Immature natural killer cell (primary cell): Measurements from ENCODE around the gene MOK. TPM values are rescaled to one million over a fixed set of nuclear protein-coding genes. Genes with fewer than 3 reads are reported as not detected.

Experiments
- DNase-seq, 3 donors: peaks; one replicate each; pipeline ENCODE4 v3.0.0; 2022; ENCODE audit warnings: mixed read lengths in 1 of 3
- H3K27ac Mint-ChIP-seq, 6 donors: one replicate each; pipeline ENCODE4 v1.8.0; 2020; ENCODE audit warnings: mixed read lengths in 6 of 6, mild to moderate bottlenecking in 5 of 6, inconsistent platforms in 4 of 6, moderate library complexity in 3 of 6
- H3K27me3 Mint-ChIP-seq, 3 donors: one replicate each; pipeline ENCODE4 v1.8.0; 2020 to 2021; ENCODE audit warnings: low read depth in 3 of 3, mild to moderate bottlenecking in 3 of 3, mixed read lengths in 3 of 3, moderate library complexity in 3 of 3, inconsistent platforms in 1 of 3
- H3K36me3 Mint-ChIP-seq, 3 donors: one replicate each; pipeline ENCODE4 v1.8.0; 2020; ENCODE audit warnings: mixed read lengths in 3 of 3, inconsistent platforms in 2 of 3, mild to moderate bottlenecking in 2 of 3
- H3K4me1 Mint-ChIP-seq, 2 donors: one replicate each; pipeline ENCODE4 v1.8.0; 2020; ENCODE audit warnings: inconsistent platforms in 2 of 2, mild to moderate bottlenecking in 2 of 2, mixed read lengths in 2 of 2, moderate library complexity in 1 of 2
- H3K4me3 Mint-ChIP-seq, 5 donors: one replicate each; pipeline ENCODE4 v1.8.0; 2020; ENCODE audit warnings: mild to moderate bottlenecking in 5 of 5, mixed read lengths in 5 of 5, inconsistent platforms in 3 of 5, moderate library complexity in 3 of 5
- H3K9me3 Mint-ChIP-seq, 6 donors: one replicate each; pipeline ENCODE4 v1.8.0; 2020; ENCODE audit warnings: mild to moderate bottlenecking in 6 of 6, mixed read lengths in 6 of 6, inconsistent platforms in 4 of 6, moderate library complexity in 3 of 6
- polyA plus RNA-seq, 3 donors: library from polyadenylated mRNA; unstranded; fragments of 300-500 nt; fragmentation: Illumina TruSeq; gene quantifications; one replicate each; pipeline ENCODE4 v1.2.3, GENCODE V29; 2021

The MOK gene
- polyA plus RNA-seq, 3 donors from 2014 or later, result 1.8 to 4.9 (median 3.2) TPM

- H3K27me3 Mint-ChIP-seq, result peaks cover 0 to 4% (median 3%) of the 10 kb centered on the region in 3 donors
- H3K27ac Mint-ChIP-seq, result peak overlapping the region in 5 of 6 donors; percentile 0 to 72 (median 45)
- H3K36me3 Mint-ChIP-seq, result peaks cover 0 to 15% (median 15%) of the 10 kb centered on the region in 3 donors
- no peak overlapping the region for H3K4me3 Mint-ChIP-seq
- no peaks in the 10 kb centered on the region for H3K9me3 Mint-ChIP-seq
- no peak for DNase-seq
- H3K4me1 Mint-ChIP-seq, result peaks cover 46 to 77% of the 10 kb centered on the region in 2 donors
Measured at GRCh38 chr14:102201776-102202175, 103.2 kb downstream of the MOK start.

- DNase-seq, result no peak
- Mint-ChIP-seq H3K9me3 (no peaks in the 10 kb centered on the region), H3K27me3 (peaks cover 0 to 4% (median 3%) of the 10 kb centered on the region in 3 donors), H3K27ac (peak overlapping the region; percentile 0 to 73 (median 63)), H3K36me3 (peaks cover 0 to 15% (median 15%) of the 10 kb centered on the region in 3 donors), H3K4me3 (peak overlapping the region in 2 of 5 donors; percentile 18 to 26), H3K4me1 (peaks cover 47 to 77% of the 10 kb centered on the region in 2 donors)
Measured at GRCh38 chr14:102201353-102201738, 103.6 kb downstream of the MOK start.

- peaks cover 48 to 81% of the 10 kb centered on the region in 2 donors for H3K4me1 Mint-ChIP-seq
- H3K27ac Mint-ChIP-seq, result peak overlapping the region; percentile 0 to 73 (median 56)
- DNase-seq, result no peak
- H3K36me3 Mint-ChIP-seq, result peaks cover 0 to 15% (median 15%) of the 10 kb centered on the region in 3 donors
- H3K4me3 Mint-ChIP-seq, result peak overlapping the region in 2 of 5 donors; percentile 2 to 18
- peaks cover 0 to 4% (median 3%) of the 10 kb centered on the region in 3 donors for H3K27me3 Mint-ChIP-seq
- no peaks in the 10 kb centered on the region for H3K9me3 Mint-ChIP-seq
Measured at GRCh38 chr14:102200690-102201352, 104.1 kb downstream of the MOK start.

- Mint-ChIP-seq H3K9me3 (no peaks in the 10 kb centered on the region), H3K36me3 (peaks cover 0 to 12% (median 11%) of the 10 kb centered on the region in 3 donors), H3K27me3 (peaks cover 0 to 4% (median 2%) of the 10 kb centered on the region in 3 donors), H3K4me1 (peaks cover 54 to 94% of the 10 kb centered on the region in 2 donors), H3K4me3 (peak overlapping the region in 1 of 5 donors; percentile 19), H3K27ac (peak overlapping the region in 3 of 6 donors; percentile 1 to 53 (median 30))
- no peak for DNase-seq
Measured at GRCh38 chr14:102197317-102197853, 107.6 kb downstream of the MOK start.

GRCh38 chr14:102196902-102197230 lies 108.1 kb downstream of the MOK start:
- Mint-ChIP-seq H3K4me3 (no peak overlapping the region), H3K9me3 (no peaks in the 10 kb centered on the region), H3K27me3 (peaks cover 0 to 4% (median 2%) of the 10 kb centered on the region in 3 donors), H3K4me1 (peaks cover 53 to 93% of the 10 kb centered on the region in 2 donors), H3K36me3 (peaks cover 0 to 12% (median 11%) of the 10 kb centered on the region in 3 donors), H3K27ac (peak overlapping the region in 2 of 6 donors; percentile 30 to 48)
- DNase-seq, result no peak

- Mint-ChIP-seq H3K4me1 (peaks cover 50 to 92% of the 10 kb centered on the region in 2 donors), H3K9me3 (no peaks in the 10 kb centered on the region), H3K27ac (peak overlapping the region in 1 of 6 donors; percentile 30), H3K4me3 (no peak overlapping the region), H3K27me3 (peaks cover 0 to 2% (median 2%) of the 10 kb centered on the region in 3 donors), H3K36me3 (peaks cover 0 to 12% (median 11%) of the 10 kb centered on the region in 3 donors)
- no peak for DNase-seq
Measured at GRCh38 chr14:102196039-102196901, 108.7 kb downstream of the MOK start.

- Mint-ChIP-seq H3K27ac (peak overlapping the region in 1 of 6 donors; percentile 63), H3K36me3 (peaks cover 0 to 12% (median 11%) of the 10 kb centered on the region in 3 donors), H3K27me3 (peaks cover 0 to 2% (median 2%) of the 10 kb centered on the region in 3 donors), H3K4me1 (peaks cover 47 to 90% of the 10 kb centered on the region in 2 donors), H3K9me3 (no peaks in the 10 kb centered on the region), H3K4me3 (peak overlapping the region in 1 of 5 donors; percentile 30)
- no peak for DNase-seq
Measured at GRCh38 chr14:102195446-102195845, 109.5 kb downstream of the MOK start.

- no peaks in the 10 kb centered on the region for H3K9me3 Mint-ChIP-seq
Measured at GRCh38 chr14:102194856-102195255, 110.1 kb downstream of the MOK start.

GRCh38 chr14:102192840-102193502 lies 112.0 kb downstream of the MOK start:
- Mint-ChIP-seq H3K27ac (peak overlapping the region in 2 of 6 donors; percentile 7 to 61), H3K9me3 (no peaks in the 10 kb centered on the region), H3K27me3 (peaks cover 0 to 2% (median 2%) of the 10 kb centered on the region in 3 donors), H3K36me3 (peaks cover 0 to 12% (median 6%) of the 10 kb centered on the region in 3 donors), H3K4me3 (no peak overlapping the region), H3K4me1 (peaks cover 39 to 79% of the 10 kb centered on the region in 2 donors)
- DNase-seq, result no peak

More at GRCh38 chr14:102194856-102195255, 110.1 kb downstream of the MOK start:
- peaks cover 45 to 87% of the 10 kb centered on the region in 2 donors for H3K4me1 Mint-ChIP-seq
- peak in 1 of 3 donors; percentile 8 for DNase-seq
- H3K36me3 Mint-ChIP-seq, result peaks cover 0 to 12% (median 11%) of the 10 kb centered on the region in 3 donors
- peak overlapping the region in 4 of 6 donors; percentile 59 to 88 (median 64) for H3K27ac Mint-ChIP-seq
- H3K4me3 Mint-ChIP-seq, result peak overlapping the region in 2 of 5 donors; percentile 30 to 40
- H3K27me3 Mint-ChIP-seq, result peaks cover 0 to 2% (median 2%) of the 10 kb centered on the region in 3 donors

- no peak for DNase-seq
- H3K27ac Mint-ChIP-seq, result peak overlapping the region in 2 of 6 donors; percentile 31 to 36
- H3K9me3 Mint-ChIP-seq, result no peaks in the 10 kb centered on the region
- H3K36me3 Mint-ChIP-seq, result no peaks in the 10 kb centered on the region
- no peak overlapping the region for H3K4me3 Mint-ChIP-seq
- H3K4me1 Mint-ChIP-seq, result peaks cover 50 to 78% of the 10 kb centered on the region in 2 donors
- H3K27me3 Mint-ChIP-seq, result peaks cover 0 to 4% (median 2%) of the 10 kb centered on the region in 3 donors
Measured at GRCh38 chr14:102189874-102190273, 115.1 kb downstream of the MOK start.

GRCh38 chr14:102188187-102188586 lies 116.8 kb downstream of the MOK start:
- no peak for DNase-seq
- peaks cover 0 to 2% (median 1%) of the 10 kb centered on the region in 3 donors for H3K27me3 Mint-ChIP-seq
- no peak overlapping the region for H3K27ac Mint-ChIP-seq
- no peaks in the 10 kb centered on the region for H3K9me3 Mint-ChIP-seq
- peaks cover 51 to 78% of the 10 kb centered on the region in 2 donors for H3K4me1 Mint-ChIP-seq
- no peak overlapping the region for H3K4me3 Mint-ChIP-seq
- no peaks in the 10 kb centered on the region for H3K36me3 Mint-ChIP-seq

- no peak for DNase-seq
- Mint-ChIP-seq H3K36me3 (no peaks in the 10 kb centered on the region), H3K27me3 (peaks cover 0 to 2% (median 1%) of the 10 kb centered on the region in 3 donors), H3K4me1 (peaks cover 55 to 78% of the 10 kb centered on the region in 2 donors), H3K4me3 (no peak overlapping the region), H3K27ac (peak overlapping the region in 2 of 6 donors; percentile 43 to 58), H3K9me3 (no peaks in the 10 kb centered on the region)
Measured at GRCh38 chr14:102187568-102188001, 117.4 kb downstream of the MOK start.

GRCh38 chr14:102187044-102187443 lies 117.9 kb downstream of the MOK start:
- Mint-ChIP-seq H3K4me3 (no peak overlapping the region), H3K27ac (peak overlapping the region in 1 of 6 donors; percentile 43), H3K27me3 (peaks cover 0 to 2% (median 1%) of the 10 kb centered on the region in 3 donors), H3K9me3 (no peaks in the 10 kb centered on the region), H3K4me1 (peaks cover 57 to 79% of the 10 kb centered on the region in 2 donors), H3K36me3 (no peaks in the 10 kb centered on the region)
- DNase-seq, result no peak
